ENCODE results near the gene PTGS2. TPM values are rescaled to one million over a fixed set of nuclear protein-coding genes. Genes with fewer than 3 reads are reported as not detected.
A peak's percentile ranks its signal among the peaks of the same experiment; 100 is the strongest.

PTGS2 gene
- total and polyA plus RNA-seq, 2 of the 8 experiments (the other 6 are each of a cell fraction or from before 2014, with no cell fraction given): 0.29 to 0.35 TPM

DNA sequence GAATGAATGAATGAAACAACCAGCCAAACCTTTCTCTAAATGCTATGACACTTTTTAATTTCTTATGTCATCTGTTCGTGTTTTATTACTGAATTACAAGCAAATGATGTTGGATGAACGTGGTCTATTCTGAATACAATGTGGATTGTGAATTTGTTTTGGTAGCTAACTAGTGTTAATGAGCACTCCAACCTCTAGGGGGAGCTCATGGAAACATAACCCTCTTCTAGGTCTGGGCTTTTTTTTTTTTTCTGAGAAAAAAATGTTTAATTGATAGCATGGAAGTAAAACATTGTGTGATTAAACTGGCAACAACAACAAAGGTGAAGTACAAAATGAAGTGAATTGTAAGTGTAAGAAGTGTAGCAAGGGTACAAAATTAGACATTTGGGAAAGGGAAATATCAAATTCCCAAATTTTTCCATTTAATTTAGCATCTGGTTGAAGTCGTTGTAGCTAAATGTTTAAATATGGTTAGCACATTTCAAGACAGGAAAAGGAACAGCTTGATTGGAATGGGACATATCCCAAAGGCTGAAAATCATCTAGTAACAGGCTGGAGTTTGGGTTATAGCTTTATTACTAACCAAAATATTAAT, 42.6 kb upstream of the PTGS2 start:
- H3K79me2 ChIP-seq (ENCODE audit: control insufficient read depth in 1 of 2, insufficient read depth in 2 of 2, low read length in 2 of 2): no peaks in the 10 kb centered on the region
- no peaks in the 10 kb centered on the region for H3K27me3 ChIP-seq (replicated peaks in 1 of 4; ENCODE audit: control insufficient read depth in 3 of 4, extremely low read depth in 1 of 4, insufficient read depth in 3 of 4, low read length in 3 of 4)
- DNase-seq (ENCODE audit: low read depth in 1 of 2, low spot score in 2 of 2): no peak
- H3K18ac ChIP-seq (ENCODE audit: extremely low read depth, low read length): no peak overlapping the region
- H3K23ac ChIP-seq (ENCODE audit: insufficient read length): no peak overlapping the region
- no peak overlapping the region for H2BK5ac ChIP-seq (ENCODE audit: low read depth, low read length)
- H3K9me3 ChIP-seq (ENCODE audit: insufficient read depth in 2 of 2, low read depth in 1 of 2, low read length in 1 of 2): no peaks in the 10 kb centered on the region
- ChIA-PET CTCF (ENCODE audit: partially characterized antibody) (interaction anchor here (0.6 to 1.8 kb wide), 30 partner anchors 8 to 669 kb away, joined by 3 to 10 read pairs (median 3); no protein-coding TSS in a partner anchor), POLR2A (ENCODE audit: partially characterized antibody) (no interaction called here)
- no peak overlapping the region for H3K27ac ChIP-seq (ENCODE audit: low read depth, low read length)
- no peaks in the 10 kb centered on the region for H3K4me1 ChIP-seq (replicated peaks in 1 of 4; ENCODE audit: control insufficient read depth in 3 of 4, insufficient read depth in 4 of 4, low read length in 3 of 4)
- no peak overlapping the region for H3K14ac ChIP-seq (ENCODE audit: insufficient read length)
- 49% methylated on average over 3 of the region's 3 CpGs; no CpG with 5 or more reads in 1 of the 2 experiments for WGBS, 2 experiments (ENCODE audit: extremely low coverage in 1 of 2, insufficient coverage in 1 of 2, insufficient read length in 1 of 2, insufficient replicate concordance in 2 of 2, low coverage in 1 of 2, low lambda C conversion rate in 2 of 2, missing lambda C conversion rate in 1 of 2)
- no peak for TF ChIP-seq CHD2 (IDR thresholded peaks at IDR 0.05; ENCODE audit: low read length)
- TF ChIP-seq TAF7 (optimal IDR thresholded peaks at IDR 0.05; ENCODE audit: borderline replicate concordance, low read depth, low read length): no peak
- peak; percentile 44 to 51 for TF ChIP-seq RAD21 (IDR thresholded peaks at IDR 0.05 in 1 of 2, conservative IDR thresholded peaks at IDR 0.05 in 1 of 2; ENCODE audit: low read depth in 2 of 2, low read length in 2 of 2)
- TF ChIP-seq, protein P1, sequence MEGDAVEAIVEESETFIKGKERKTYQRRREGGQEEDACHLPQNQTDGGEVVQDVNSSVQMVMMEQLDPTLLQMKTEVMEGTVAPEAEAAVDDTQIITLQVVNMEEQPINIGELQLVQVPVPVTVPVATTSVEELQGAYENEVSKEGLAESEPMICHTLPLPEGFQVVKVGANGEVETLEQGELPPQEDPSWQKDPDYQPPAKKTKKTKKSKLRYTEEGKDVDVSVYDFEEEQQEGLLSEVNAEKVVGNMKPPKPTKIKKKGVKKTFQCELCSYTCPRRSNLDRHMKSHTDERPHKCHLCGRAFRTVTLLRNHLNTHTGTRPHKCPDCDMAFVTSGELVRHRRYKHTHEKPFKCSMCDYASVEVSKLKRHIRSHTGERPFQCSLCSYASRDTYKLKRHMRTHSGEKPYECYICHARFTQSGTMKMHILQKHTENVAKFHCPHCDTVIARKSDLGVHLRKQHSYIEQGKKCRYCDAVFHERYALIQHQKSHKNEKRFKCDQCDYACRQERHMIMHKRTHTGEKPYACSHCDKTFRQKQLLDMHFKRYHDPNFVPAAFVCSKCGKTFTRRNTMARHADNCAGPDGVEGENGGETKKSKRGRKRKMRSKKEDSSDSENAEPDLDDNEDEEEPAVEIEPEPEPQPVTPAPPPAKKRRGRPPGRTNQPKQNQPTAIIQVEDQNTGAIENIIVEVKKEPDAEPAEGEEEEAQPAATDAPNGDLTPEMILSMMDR (IDR thresholded peaks at IDR 0.05; ENCODE audit: control extremely low read depth in 1 of 3, insufficient read depth in 1 of 3, low read depth in 1 of 3, low read length in 3 of 3): peak in 2 of 3 experiments; percentile 15 to 68; a peak in 2 of 4 replicates
- no peak for TF ChIP-seq POU5F1 (IDR thresholded peaks at IDR 0.05; ENCODE audit: low read depth, low read length)
- no peak for TF ChIP-seq SP1 (IDR thresholded peaks at IDR 0.05; ENCODE audit: low read depth, low read length)
- H3K56ac ChIP-seq (replicated peaks; ENCODE audit: insufficient read length, low read depth, low read length): no peak overlapping the region
- no peak overlapping the region for H2AFZ ChIP-seq (ENCODE audit: low read length)
- no peak overlapping the region for H3K4me3 ChIP-seq (ENCODE audit: extremely low read depth in 1 of 4, insufficient read depth in 2 of 4, low read depth in 3 of 4, low read length in 4 of 4)
- H3K79me1 ChIP-seq (ENCODE audit: low read depth, low read length): no peaks in the 10 kb centered on the region
- H2BK120ac ChIP-seq (replicated peaks; ENCODE audit: low read depth, low read length): no peak overlapping the region
- H2AK5ac ChIP-seq (ENCODE audit: low read depth, low read length): no peak overlapping the region
- H4K20me1 ChIP-seq (replicated peaks in 1 of 2; ENCODE audit: control insufficient read depth in 1 of 2, insufficient read depth in 2 of 2, low read length in 2 of 2): no peaks in the 10 kb centered on the region
- no peak overlapping the region for H4K91ac ChIP-seq (replicated peaks; ENCODE audit: insufficient read length, low read length)
- H2BK20ac ChIP-seq (ENCODE audit: low read length): no peak overlapping the region
- H3K4me2 ChIP-seq (ENCODE audit: insufficient read depth in 1 of 2, low read depth in 2 of 2, low read length in 2 of 2): no peak overlapping the region
- no peak overlapping the region for H4K5ac ChIP-seq (ENCODE audit: insufficient read length, low read depth, low read length)
- no peak overlapping the region for H3K4ac ChIP-seq (replicated peaks; ENCODE audit: insufficient read length, low read depth, low read length)
- no peak overlapping the region for H4K8ac ChIP-seq (ENCODE audit: extremely low read depth, insufficient read depth, low read length)
- FAIRE-seq: no peak
- no peaks in the 10 kb centered on the region for H3K36me3 ChIP-seq (ENCODE audit: control insufficient read depth in 2 of 4, insufficient read depth in 4 of 4, low read length in 3 of 4)
- no peak overlapping the region for H2BK12ac ChIP-seq (ENCODE audit: low read depth, low read length)
- no peaks in the 10 kb centered on the region for H3K23me2 ChIP-seq (ENCODE audit: low read depth, low read length)
- no peak overlapping the region for H3K9ac ChIP-seq (replicated peaks in 1 of 4; ENCODE audit: extremely low read depth in 1 of 4, low read depth in 3 of 4, low read length in 3 of 4)
- H2BK15ac ChIP-seq (ENCODE audit: low read length): no peak overlapping the region
